ENCODE data around the gene MTSS2.

MTSS2 gene

DNA sequence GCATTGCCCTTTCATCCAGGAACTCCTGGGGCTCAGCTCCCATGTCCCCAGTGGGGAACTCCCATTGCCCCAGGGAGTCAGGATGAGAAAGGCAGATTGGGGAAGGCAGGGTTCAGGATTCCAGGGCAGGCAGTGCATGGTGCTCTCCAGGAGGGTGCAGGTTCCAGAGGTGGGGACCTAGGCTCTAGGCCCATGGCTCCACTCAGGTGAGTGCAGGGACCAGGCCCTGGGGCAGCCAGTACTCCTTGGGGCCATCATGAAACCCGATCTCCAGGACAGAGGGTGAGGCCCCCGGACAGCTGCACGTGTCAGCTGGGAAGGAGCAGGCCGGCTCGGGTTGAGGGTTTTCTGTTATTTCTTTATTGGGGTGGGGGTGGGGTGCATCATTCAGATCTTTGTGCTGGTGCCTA is 1.3 kb upstream of the MTSS2 start (continued):
- TF ChIP-seq ZNF610 (tag by site-specific recombination; IDR thresholded peaks at IDR 0.05; ENCODE audit: borderline replicate concordance) (no peak), ZNF558 (tag by site-specific recombination; IDR thresholded peaks at IDR 0.05) (no peak), ZNF211 (tag by site-specific recombination; IDR thresholded peaks at IDR 0.05; ENCODE audit: low read depth) (no peak), ZNF747 (tag by site-specific recombination; IDR thresholded peaks at IDR 0.05) (no peak), KLF1 (tag by site-specific recombination; IDR thresholded peaks at IDR 0.05) (no peak), ZNF366 (tag by site-specific recombination; conservative IDR thresholded peaks at IDR 0.05) (0 out of 2 replicates have a peak, but pooled peaks have one; percentile 22), ZNF529 (tag by site-specific recombination; IDR thresholded peaks at IDR 0.05; ENCODE audit: insufficient replicate concordance) (no peak), ZNF335 (tag by site-specific recombination; conservative IDR thresholded peaks at IDR 0.05) (0 out of 2 replicates have a peak, but pooled peaks have one; percentile 56), ZNF16 (tag by site-specific recombination; IDR thresholded peaks at IDR 0.05; ENCODE audit: low read depth) (no peak), ZNF174 (tag by site-specific recombination; IDR thresholded peaks at IDR 0.05) (no peak), ZNF837 (tag by site-specific recombination; IDR thresholded peaks at IDR 0.05) (no peak), ZNF791 (tag by site-specific recombination; IDR thresholded peaks at IDR 0.05) (no peak), GLIS1 (tag by site-specific recombination; IDR thresholded peaks at IDR 0.05) (peak; percentile 65), SP3 (tag by site-specific recombination; IDR thresholded peaks at IDR 0.05) (no peak), ZSCAN23 (tag by site-specific recombination; IDR thresholded peaks at IDR 0.05) (no peak), ZNF341 (tag by site-specific recombination; IDR thresholded peaks at IDR 0.05; ENCODE audit: low read depth) (no peak), ZNF23 (tag by site-specific recombination; IDR thresholded peaks at IDR 0.05; ENCODE audit: borderline replicate concordance) (no peak), ZNF2 (tag by site-specific recombination; IDR thresholded peaks at IDR 0.05) (no peak), ZNF544 (tag by site-specific recombination; IDR thresholded peaks at IDR 0.05) (no peak), ZIC2 (tag by site-specific recombination; IDR thresholded peaks at IDR 0.05) (peak; percentile 91), ZNF10 (tag by site-specific recombination; IDR thresholded peaks at IDR 0.05) (no peak), ZNF560 (tag by site-specific recombination; IDR thresholded peaks at IDR 0.05; ENCODE audit: borderline replicate concordance) (no peak), ZEB2 (tag by site-specific recombination; IDR thresholded peaks at IDR 0.05) (no peak), ZBTB48 (tag by site-specific recombination; IDR thresholded peaks at IDR 0.05) (peak; percentile 67), ZSCAN30 (tag by site-specific recombination; IDR thresholded peaks at IDR 0.05) (no peak), ZNF670 (tag by site-specific recombination; IDR thresholded peaks at IDR 0.05; ENCODE audit: low read depth) (no peak), SCRT1 (tag by site-specific recombination; IDR thresholded peaks at IDR 0.05; ENCODE audit: borderline replicate concordance) (no peak), ZNF266 (tag by site-specific recombination; IDR thresholded peaks at IDR 0.05; ENCODE audit: low read depth) (no peak)
- TF ChIP-seq, protein P1, sequence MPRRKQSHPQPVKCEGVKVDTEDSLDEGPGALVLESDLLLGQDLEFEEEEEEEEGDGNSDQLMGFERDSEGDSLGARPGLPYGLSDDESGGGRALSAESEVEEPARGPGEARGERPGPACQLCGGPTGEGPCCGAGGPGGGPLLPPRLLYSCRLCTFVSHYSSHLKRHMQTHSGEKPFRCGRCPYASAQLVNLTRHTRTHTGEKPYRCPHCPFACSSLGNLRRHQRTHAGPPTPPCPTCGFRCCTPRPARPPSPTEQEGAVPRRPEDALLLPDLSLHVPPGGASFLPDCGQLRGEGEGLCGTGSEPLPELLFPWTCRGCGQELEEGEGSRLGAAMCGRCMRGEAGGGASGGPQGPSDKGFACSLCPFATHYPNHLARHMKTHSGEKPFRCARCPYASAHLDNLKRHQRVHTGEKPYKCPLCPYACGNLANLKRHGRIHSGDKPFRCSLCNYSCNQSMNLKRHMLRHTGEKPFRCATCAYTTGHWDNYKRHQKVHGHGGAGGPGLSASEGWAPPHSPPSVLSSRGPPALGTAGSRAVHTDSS (tag by site-specific recombination; IDR thresholded peaks at IDR 0.05): no peak
- TF ChIP-seq, protein P2, sequence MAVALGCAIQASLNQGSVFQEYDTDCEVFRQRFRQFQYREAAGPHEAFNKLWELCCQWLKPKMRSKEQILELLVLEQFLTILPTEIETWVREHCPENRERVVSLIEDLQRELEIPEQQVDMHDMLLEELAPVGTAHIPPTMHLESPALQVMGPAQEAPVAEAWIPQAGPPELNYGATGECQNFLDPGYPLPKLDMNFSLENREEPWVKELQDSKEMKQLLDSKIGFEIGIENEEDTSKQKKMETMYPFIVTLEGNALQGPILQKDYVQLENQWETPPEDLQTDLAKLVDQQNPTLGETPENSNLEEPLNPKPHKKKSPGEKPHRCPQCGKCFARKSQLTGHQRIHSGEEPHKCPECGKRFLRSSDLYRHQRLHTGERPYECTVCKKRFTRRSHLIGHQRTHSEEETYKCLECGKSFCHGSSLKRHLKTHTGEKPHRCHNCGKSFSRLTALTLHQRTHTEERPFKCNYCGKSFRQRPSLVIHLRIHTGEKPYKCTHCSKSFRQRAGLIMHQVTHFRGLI (tag by site-specific recombination; IDR thresholded peaks at IDR 0.05): no peak
- TF ChIP-seq, protein P3, sequence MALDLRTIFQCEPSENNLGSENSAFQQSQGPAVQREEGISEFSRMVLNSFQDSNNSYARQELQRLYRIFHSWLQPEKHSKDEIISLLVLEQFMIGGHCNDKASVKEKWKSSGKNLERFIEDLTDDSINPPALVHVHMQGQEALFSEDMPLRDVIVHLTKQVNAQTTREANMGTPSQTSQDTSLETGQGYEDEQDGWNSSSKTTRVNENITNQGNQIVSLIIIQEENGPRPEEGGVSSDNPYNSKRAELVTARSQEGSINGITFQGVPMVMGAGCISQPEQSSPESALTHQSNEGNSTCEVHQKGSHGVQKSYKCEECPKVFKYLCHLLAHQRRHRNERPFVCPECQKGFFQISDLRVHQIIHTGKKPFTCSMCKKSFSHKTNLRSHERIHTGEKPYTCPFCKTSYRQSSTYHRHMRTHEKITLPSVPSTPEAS (tag by site-specific recombination; IDR thresholded peaks at IDR 0.05): no peak
- TF ChIP-seq, protein P4, sequence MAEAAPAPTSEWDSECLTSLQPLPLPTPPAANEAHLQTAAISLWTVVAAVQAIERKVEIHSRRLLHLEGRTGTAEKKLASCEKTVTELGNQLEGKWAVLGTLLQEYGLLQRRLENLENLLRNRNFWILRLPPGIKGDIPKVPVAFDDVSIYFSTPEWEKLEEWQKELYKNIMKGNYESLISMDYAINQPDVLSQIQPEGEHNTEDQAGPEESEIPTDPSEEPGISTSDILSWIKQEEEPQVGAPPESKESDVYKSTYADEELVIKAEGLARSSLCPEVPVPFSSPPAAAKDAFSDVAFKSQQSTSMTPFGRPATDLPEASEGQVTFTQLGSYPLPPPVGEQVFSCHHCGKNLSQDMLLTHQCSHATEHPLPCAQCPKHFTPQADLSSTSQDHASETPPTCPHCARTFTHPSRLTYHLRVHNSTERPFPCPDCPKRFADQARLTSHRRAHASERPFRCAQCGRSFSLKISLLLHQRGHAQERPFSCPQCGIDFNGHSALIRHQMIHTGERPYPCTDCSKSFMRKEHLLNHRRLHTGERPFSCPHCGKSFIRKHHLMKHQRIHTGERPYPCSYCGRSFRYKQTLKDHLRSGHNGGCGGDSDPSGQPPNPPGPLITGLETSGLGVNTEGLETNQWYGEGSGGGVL (tag by site-specific recombination; IDR thresholded peaks at IDR 0.05): peak; percentile 37; the same call in 1 of the 2 replicates
- TF ChIP-seq, protein P5, sequence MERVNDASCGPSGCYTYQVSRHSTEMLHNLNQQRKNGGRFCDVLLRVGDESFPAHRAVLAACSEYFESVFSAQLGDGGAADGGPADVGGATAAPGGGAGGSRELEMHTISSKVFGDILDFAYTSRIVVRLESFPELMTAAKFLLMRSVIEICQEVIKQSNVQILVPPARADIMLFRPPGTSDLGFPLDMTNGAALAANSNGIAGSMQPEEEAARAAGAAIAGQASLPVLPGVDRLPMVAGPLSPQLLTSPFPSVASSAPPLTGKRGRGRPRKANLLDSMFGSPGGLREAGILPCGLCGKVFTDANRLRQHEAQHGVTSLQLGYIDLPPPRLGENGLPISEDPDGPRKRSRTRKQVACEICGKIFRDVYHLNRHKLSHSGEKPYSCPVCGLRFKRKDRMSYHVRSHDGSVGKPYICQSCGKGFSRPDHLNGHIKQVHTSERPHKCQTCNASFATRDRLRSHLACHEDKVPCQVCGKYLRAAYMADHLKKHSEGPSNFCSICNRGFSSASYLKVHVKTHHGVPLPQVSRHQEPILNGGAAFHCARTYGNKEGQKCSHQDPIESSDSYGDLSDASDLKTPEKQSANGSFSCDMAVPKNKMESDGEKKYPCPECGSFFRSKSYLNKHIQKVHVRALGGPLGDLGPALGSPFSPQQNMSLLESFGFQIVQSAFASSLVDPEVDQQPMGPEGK (tag by site-specific recombination; IDR thresholded peaks at IDR 0.05): peak; percentile 57; the same call in 1 of the 2 replicates
